IPS-NIHi7 (cell line): ENCODE measurements around the gene TMEM131.

Experiments
- DNase-seq: peaks from one replicate; pipeline ENCODE4 v3.0.0; 2012; ENCODE audit warnings: mixed read lengths; ENCODE audit errors: extremely low spot score

TMEM131 gene

GRCh38 chr2:97763176-97763845 lies 232.4 kb downstream of the TMEM131 start:
- no peak for DNase-seq

- DNase-seq, result no peak
These were observed 234.6 kb downstream of the TMEM131 start for GRCh38 chr2:97761192-97761591.

- DNase-seq, result no peak
These were observed 235.2 kb downstream of the TMEM131 start for GRCh38 chr2:97760480-97761049.

GRCh38 chr2:97759727-97760407 lies 235.9 kb downstream of the TMEM131 start:
- DNase-seq, result no peak

GRCh38 chr2:97758131-97758705 lies 237.5 kb downstream of the TMEM131 start:
- DNase-seq, result no peak

- no peak for DNase-seq
These were observed 238.7 kb downstream of the TMEM131 start for GRCh38 chr2:97757062-97757461.

GRCh38 chr2:97755491-97755890 lies 240.3 kb downstream of the TMEM131 start:
- DNase-seq, result no peak

GRCh38 chr2:97754690-97755346 lies 240.9 kb downstream of the TMEM131 start:
- no peak for DNase-seq

- no peak for DNase-seq
These were observed 243.1 kb downstream of the TMEM131 start for GRCh38 chr2:97752342-97753334.

GRCh38 chr2:97751752-97752151 lies 244.0 kb downstream of the TMEM131 start:
- no peak for DNase-seq

GRCh38 chr2:97750017-97750416 lies 245.7 kb downstream of the TMEM131 start:
- DNase-seq, result no peak

GRCh38 chr2:97749581-97749980 lies 246.2 kb downstream of the TMEM131 start:
- peak; percentile 46 for DNase-seq

- no peak for DNase-seq
These were observed 248.0 kb downstream of the TMEM131 start for GRCh38 chr2:97747716-97748115.

- no peak for DNase-seq
These were observed 248.5 kb downstream of the TMEM131 start for GRCh38 chr2:97747285-97747684.

GRCh38 chr2:97745474-97746174 lies 250.1 kb downstream of the TMEM131 start:
- no peak for DNase-seq

- DNase-seq, result no peak
These were observed 251.8 kb downstream of the TMEM131 start for GRCh38 chr2:97743913-97744312.

GRCh38 chr2:97742381-97742847 lies 253.3 kb downstream of the TMEM131 start:
- DNase-seq, result no peak

- DNase-seq, result no peak
These were observed 254.1 kb downstream of the TMEM131 start for GRCh38 chr2:97741686-97742085.

- no peak for DNase-seq
These were observed 254.5 kb downstream of the TMEM131 start for GRCh38 chr2:97741251-97741650.

- peak; percentile 93 for DNase-seq
These were observed 255.1 kb downstream of the TMEM131 start for GRCh38 chr2:97740590-97741182.
